Muscle layer of duodenum (tissue), 2 donors: ENCODE data around the gene SRSF10.
"Not testable (repeated sequence)": the region's sequence is repeated elsewhere in the genome, so short reads cannot be mapped to it uniquely, and the experiment has no call there.

Source experiments
- H3K27ac ChIP-seq: one replicate; pipeline ENCODE4 v1.7.0; 2013; ENCODE audit warnings: mild to moderate bottlenecking, low read length
- H3K27me3 ChIP-seq: one replicate; pipeline ENCODE4 v1.7.0; 2013; ENCODE audit warnings: low read depth, mild to moderate bottlenecking, control low read depth, low read length
- H3K36me3 ChIP-seq, 2 donors: one replicate each; pipeline ENCODE4 v1.7.0; 2013; ENCODE audit warnings: low read length in 2 of 2, control low read depth in 1 of 2, mild to moderate bottlenecking in 1 of 2; ENCODE audit not compliant: insufficient read depth in 2 of 2, control insufficient read depth in 1 of 2
- H3K4me1 ChIP-seq, 2 donors: one replicate each; pipeline ENCODE4 v1.7.0; 2013; ENCODE audit warnings: low read length in 2 of 2, mild to moderate bottlenecking in 2 of 2, control low read depth in 1 of 2, moderate library complexity in 1 of 2; ENCODE audit not compliant: insufficient read depth in 2 of 2, control insufficient read depth in 1 of 2
- H3K4me3 ChIP-seq, 2 donors: one replicate each; pipeline ENCODE4 v1.7.0; 2013; ENCODE audit warnings: low read length in 2 of 2, low read depth in 1 of 2, mild to moderate bottlenecking in 1 of 2
- H3K9me3 ChIP-seq, 2 donors: one replicate each; pipeline ENCODE4 v1.7.0; 2013; ENCODE audit warnings: low read length in 2 of 2, control low read depth in 1 of 2, mild to moderate bottlenecking in 1 of 2; ENCODE audit not compliant: control insufficient read depth in 1 of 2
- donor health status: healthy.

The SRSF10 gene

DNA sequence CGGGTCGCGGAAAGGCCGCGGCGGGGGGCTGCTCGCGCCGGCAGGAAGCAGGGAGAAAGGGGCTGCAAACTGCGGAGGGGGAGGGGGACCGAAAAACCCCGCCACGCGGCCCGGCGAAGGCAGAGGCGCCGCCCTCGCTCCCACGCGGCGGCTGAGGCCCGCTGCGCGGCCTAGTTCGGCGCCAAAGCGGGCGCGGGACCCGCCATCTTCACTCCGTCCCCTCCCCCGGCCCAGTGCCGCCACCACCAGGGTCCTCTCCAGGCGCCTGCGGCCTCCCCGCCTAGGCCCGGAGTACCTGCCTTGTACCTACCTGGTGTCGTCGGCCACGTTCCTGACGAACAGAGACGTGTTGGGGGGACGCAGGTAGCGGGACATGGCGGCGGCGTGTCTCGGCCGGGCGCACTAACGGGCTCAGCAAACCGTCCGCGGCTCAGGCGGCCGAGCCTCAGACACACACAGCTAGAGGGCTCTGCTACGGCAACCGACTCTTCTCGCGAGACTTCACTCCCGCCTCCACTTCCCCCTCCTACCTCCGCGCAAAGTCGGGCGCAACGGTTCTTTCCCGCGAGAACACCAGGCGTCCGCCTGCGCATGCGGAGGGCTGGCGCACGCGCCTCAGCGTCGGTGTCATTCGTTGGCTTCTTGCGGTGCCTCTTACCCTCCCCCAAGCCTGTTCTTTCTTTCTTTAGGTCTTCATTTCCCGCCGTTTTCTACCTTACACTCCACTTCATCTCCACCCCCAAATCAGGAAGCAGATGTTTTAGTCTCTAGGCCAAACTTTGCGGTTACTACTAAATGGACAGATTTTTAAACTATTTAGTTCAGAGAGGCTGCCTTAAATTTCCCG lies at the start of gene SRSF10:
SRSF10 (minus strand) TSS at position 447 of the 847 bp plus-strand sequence; CDS start at position 375, 72 bp downstream.
- Histone ChIP-seq H3K27me3 (no peaks in the 10 kb centered on the region), H3K4me3 (peak within 1 kb of the TSS; percentile 92 to 98), H3K9me3 (no peaks in the 10 kb centered on the region), H3K36me3 (peaks cover 0 to 4% of the 10 kb centered on the region in 2 donors), H3K27ac (peak within 1 kb of the TSS; percentile 85), H3K4me1 (peaks cover 8 to 37% of the 10 kb centered on the region in 2 donors)

DNA sequence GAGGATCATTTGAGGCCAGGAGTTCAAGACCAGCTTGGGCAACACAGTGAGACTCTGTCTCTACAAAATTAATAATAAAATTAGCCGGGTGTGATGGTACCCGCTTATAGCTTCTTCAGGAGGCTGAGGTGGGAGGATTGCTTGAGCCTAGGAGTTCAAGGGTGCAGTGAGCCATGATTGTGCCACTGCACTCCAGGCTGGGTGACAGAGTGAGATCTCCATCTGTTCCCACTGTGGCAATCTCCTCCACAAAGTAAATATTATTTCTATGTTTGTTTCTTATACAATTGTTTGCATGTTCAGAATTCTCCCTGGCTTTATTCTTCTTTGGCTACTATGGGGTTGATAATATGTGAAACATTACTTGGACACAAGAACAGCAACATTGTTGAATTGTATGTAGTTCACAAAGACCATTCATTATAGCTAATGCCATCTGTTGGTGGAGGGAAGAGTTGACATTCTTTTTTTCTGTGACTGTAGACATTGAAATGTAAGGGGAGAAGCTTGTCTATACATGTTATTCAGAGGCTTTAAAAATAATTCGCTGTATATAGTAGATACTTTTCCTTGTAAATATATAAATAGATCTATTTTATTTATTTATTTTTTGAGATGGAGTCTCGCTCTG lies 47.8 kb upstream of the SRSF10 start:
- no peak overlapping the region for H3K4me3 ChIP-seq
- H3K36me3 ChIP-seq: no peaks in the 10 kb centered on the region
- no peaks in the 10 kb centered on the region for H3K27me3 ChIP-seq
- H3K27ac ChIP-seq: no peak overlapping the region
- no peaks in the 10 kb centered on the region for H3K9me3 ChIP-seq
- no peaks in the 10 kb centered on the region for H3K4me1 ChIP-seq

DNA sequence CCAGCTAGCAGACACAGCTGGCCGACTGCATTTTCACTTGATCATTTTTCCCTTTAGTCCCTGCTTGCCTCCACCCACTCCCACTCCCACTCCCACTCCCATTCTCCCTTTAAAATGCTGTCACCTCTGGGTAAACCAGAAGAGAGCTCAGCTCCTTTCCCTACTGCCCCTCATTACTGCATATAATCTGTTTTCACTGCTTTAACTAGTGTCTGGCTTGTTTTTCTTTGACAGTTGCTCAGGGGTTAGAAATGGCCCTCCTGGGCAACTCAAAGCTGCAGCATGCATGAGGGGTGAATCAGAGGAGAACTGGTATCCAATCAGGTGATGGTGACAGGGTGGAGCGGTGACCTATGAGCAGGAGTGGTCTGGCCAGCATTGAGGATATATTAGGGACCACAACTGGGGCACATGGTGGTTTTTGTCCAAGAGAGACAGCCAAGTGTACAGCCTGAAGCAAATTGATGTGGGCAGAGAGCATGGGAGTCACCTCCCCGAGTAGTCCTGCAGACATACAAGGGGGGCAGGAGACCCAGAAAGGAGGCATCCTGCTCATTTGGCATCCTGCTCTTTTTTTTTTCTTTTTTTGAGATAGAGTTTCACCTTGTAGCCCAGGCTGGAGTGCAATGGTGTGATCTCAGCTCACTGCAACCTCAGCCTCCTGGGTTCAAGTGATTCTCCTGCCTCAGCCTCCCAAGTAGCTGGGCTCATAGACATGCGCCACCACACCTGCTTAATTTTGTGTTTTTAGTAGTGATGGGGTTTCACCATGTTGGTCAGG lies 42.6 kb upstream of the SRSF10 start:
- H3K27me3 ChIP-seq: no peaks in the 10 kb centered on the region
- H3K9me3 ChIP-seq: no peaks in the 10 kb centered on the region
- peaks cover 18 to 24% of the 10 kb centered on the region in 2 donors for H3K4me1 ChIP-seq
- no peaks in the 10 kb centered on the region for H3K36me3 ChIP-seq
- peak overlapping the region; percentile 33 for H3K27ac ChIP-seq
- no peak overlapping the region for H3K4me3 ChIP-seq

DNA sequence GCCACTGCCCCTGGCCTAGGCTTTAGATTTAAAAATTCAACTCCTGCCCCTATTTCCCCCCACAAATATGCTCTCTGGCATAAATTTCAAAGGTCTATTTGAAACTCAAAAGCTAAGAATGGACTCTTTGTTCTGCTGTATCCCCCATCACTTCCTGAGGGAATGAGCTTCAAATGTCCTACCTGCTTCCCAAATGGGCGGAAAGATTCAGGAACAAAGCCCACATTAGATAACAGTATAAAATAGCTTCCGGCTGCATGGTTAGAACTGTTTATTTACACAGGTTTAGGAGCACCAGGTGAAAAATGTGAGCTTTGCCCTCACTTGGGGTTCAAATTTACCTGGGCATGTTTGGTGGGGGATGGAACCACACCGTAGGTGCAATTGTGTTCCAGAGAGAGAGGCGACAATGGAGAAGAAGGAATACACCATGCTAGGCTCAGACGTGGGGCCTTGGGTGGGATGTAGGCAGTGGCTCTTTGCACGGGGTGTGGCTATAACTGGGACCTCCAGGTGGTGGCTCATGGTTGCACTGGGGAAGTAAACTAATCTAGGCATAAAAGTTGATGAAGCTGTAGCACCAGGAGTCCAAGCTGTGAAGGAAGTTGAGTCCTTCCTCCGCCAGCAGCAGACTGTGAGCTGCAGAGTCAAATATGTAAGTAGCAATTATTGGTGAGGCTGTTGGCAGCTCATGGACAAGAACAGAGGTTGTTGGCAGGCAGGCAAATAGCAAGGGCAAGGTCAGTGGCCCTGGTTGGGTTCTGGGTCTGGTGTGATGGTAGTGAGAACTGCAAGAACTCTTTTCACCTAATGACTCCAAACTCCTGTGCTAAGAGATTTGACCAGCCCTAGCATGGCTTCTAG lies 41.5 kb upstream of the SRSF10 start:
- Histone ChIP-seq H3K4me1 (peaks cover 18 to 31% of the 10 kb centered on the region in 2 donors), H3K27ac (peak overlapping the region; percentile 33), H3K36me3 (no peaks in the 10 kb centered on the region), H3K4me3 (no peak overlapping the region), H3K27me3 (no peaks in the 10 kb centered on the region), H3K9me3 (no peaks in the 10 kb centered on the region)

DNA sequence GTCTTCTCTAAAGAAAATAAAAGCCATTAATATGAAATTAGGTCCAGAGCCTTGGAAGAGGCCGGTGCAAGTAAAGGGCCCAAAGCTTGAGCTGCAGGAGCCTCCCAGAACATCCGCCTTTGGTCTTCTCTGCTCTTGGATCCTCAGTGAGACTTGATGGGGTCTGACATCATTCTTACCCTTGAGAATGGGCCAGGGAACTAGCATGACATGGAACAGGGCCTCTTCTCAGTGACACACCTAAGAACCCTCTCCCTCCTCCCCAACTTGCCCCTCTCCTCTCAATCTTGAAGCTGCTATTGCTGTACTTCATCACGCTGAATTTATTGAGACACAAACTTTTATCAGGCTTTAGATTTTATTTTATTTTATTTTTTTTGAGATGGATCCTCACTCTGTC lies 40.3 kb upstream of the SRSF10 start:
- Histone ChIP-seq H3K9me3 (no peaks in the 10 kb centered on the region), H3K4me1 (peaks cover 24 to 39% of the 10 kb centered on the region in 2 donors), H3K4me3 (no peak overlapping the region), H3K36me3 (no peaks in the 10 kb centered on the region), H3K27ac (peak overlapping the region; percentile 60), H3K27me3 (no peaks in the 10 kb centered on the region)

DNA sequence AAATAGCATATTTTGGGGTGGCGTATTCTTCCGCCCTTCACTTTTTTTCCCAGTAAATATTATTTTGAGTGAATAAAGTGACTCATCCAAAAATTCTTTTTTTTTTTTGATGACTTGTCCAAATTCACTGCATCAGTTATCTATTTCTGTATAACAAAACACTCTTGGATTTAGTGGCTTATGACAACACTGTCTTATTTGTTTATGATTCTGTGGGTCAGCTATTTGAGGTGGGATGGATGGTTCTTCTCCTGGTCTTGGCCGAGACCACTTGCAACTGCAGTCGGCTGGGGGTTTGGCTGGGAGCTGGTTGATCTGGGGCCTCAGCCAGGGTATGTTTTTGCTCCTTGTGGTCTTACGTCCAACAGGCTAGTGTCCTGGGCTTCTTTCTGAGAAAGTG lies 39.9 kb upstream of the SRSF10 start:
- H3K27ac ChIP-seq: peak overlapping the region; percentile 60
- H3K4me1 ChIP-seq: peaks cover 28 to 39% of the 10 kb centered on the region in 2 donors
- no peaks in the 10 kb centered on the region for H3K36me3 ChIP-seq
- no peak overlapping the region for H3K4me3 ChIP-seq
- no peaks in the 10 kb centered on the region for H3K27me3 ChIP-seq
- no peaks in the 10 kb centered on the region for H3K9me3 ChIP-seq

DNA sequence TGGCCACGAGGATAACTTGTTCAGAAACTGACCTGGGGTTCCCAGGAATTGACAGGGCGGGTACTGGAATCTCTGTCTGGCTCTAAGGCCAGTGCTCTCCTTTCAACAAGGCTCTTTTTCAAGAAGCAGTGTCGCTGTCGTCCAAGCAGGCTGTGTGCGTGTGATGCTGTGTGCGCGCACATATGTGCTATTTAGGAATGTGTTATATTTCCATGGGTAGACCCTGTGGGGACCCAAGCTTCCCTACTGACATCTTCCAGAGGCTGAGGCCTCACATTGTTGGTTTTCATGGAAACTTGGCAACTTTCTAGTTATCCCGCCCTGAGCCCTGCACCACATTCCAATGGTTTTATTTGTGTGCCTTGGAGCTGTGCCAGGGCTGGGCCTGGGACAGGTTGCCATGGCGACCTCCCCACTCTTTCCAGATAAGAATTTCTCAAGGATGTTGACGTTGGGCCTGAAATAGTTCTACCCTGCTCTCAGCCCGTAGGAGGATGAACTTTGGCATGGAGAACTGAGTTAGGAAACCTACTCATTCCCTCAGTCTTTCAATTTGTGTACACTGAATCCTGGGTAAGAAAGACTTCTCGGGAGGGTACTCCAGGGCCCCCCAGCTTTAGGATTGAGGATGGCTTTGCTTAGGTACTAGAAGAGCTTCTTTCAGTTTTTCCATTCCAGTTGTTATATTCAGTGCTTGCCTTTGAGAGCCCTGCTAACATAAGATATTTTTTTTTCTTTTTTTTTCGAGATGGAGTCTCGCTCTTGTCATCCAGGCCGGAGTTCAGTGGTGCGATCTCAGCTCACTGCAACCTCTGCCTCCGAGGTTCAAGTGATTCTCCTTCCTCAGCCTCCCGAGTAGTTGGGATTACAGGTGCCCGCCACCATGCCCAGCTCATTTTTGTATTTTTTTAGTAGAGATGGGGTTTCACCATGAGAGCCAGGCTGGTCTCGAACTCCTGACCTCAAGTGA lies 38.8 kb upstream of the SRSF10 start:
- H3K4me1 ChIP-seq: peaks cover 30 to 39% of the 10 kb centered on the region in 2 donors
- H3K9me3 ChIP-seq: no peaks in the 10 kb centered on the region
- H3K27ac ChIP-seq: peak overlapping the region; percentile 98
- no peaks in the 10 kb centered on the region for H3K36me3 ChIP-seq
- H3K27me3 ChIP-seq: no peaks in the 10 kb centered on the region
- H3K4me3 ChIP-seq: peak overlapping the region in 1 of 2 donors; percentile 34

DNA sequence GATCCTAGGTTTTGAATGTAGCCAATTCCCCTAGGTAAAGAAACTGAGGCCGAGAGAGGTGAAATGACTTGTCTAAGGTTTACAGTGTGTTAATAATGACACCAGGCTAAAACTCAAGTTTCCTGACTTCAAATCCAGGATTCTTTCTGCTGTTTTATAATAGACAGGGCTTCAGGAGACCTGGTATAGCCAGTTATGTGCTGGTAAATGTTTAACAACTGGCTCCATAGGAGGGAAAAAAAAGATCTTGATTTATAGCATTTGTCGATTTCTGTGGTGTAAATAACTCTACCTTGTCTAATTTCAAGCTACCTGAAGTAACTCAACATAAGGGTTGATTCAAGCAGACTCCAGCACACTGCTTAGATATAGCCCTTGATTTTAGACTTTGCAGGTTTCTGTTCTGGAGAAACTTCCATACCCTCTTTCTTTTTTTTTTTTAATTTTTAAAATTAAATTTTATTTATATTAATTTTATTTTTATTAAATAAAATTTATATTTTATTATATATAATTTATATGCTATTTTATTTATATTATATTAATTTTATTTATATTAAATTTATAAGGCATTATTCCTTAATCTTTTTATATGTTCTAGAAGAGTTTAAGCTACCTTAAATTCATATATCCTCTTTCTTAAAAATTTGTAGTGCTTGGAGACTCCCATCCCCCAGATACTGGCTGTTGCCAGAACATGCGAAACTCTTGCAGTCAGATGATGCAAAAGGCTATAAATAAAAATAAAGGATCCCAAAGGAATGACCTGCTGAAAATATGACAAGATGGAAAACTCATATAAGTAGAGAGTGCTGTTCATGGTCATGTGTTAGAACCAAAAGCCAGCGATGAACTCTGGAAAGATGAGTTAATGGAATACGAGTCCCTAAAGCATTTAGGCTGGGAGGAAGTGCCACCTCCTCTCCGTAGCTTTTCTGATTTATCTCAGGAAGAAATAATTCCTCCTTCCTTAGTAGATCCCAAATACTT lies 35.4 kb upstream of the SRSF10 start:
- H3K9me3 ChIP-seq: no peaks in the 10 kb centered on the region
- peaks cover 17 to 20% of the 10 kb centered on the region in 2 donors for H3K4me1 ChIP-seq
- no peaks in the 10 kb centered on the region for H3K27me3 ChIP-seq
- H3K4me3 ChIP-seq: no peak overlapping the region
- no peaks in the 10 kb centered on the region for H3K36me3 ChIP-seq
- peak overlapping the region; percentile 91 for H3K27ac ChIP-seq

DNA sequence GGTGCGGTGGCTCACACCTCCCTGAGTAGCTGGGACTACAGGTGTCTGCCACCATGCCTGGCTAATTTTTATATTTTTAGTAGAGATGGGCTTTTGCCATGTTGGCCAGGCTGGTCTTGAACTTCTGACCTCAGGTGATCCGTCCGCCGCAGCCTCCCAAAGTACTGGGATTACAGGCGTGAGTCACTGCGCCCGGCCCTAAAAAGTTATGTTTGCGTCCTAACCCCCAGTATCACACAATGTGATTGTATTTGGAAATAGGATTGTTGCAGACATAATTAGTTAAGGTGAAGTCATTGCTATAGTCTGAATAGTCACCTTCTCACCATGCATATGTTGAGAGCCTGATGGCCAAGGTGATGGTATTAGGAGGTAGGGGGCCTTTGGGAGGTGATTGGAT lies 32.8 kb upstream of the SRSF10 start:
- H3K9me3 ChIP-seq, H3K27me3 ChIP-seq, H3K27ac ChIP-seq, H3K4me3 ChIP-seq, H3K36me3 ChIP-seq: not testable (repeated sequence)
- peaks cover 12 to 16% of the 10 kb centered on the region in 2 donors for H3K4me1 ChIP-seq
